Endothelial cell (in vitro differentiated cells): ENCODE data around the gene CELA2A. TPM values are rescaled to one million over a fixed set of nuclear protein-coding genes. Genes with fewer than 3 reads are reported as not detected.

Experiments
- DNase-seq: peaks from one replicate; pipeline ENCODE4 v3.0.0; 2021; ENCODE audit warnings: low spot score
- H3K27ac Mint-ChIP-seq: one replicate; pipeline ENCODE4 v1.8.0; 2021; ENCODE audit warnings: mixed read lengths, inconsistent platforms; ENCODE audit not compliant: unreplicated experiment
- H3K27me3 Mint-ChIP-seq: one replicate; pipeline ENCODE4 v1.8.0; 2021; ENCODE audit warnings: mild to moderate bottlenecking, moderate library complexity, mixed read lengths, inconsistent platforms; ENCODE audit not compliant: unreplicated experiment
- H3K36me3 Mint-ChIP-seq: one replicate; pipeline ENCODE4 v1.8.0; 2021; ENCODE audit warnings: mild to moderate bottlenecking, low read depth, mixed read lengths, inconsistent platforms; ENCODE audit not compliant: unreplicated experiment
- H3K4me1 Mint-ChIP-seq: one replicate; pipeline ENCODE4 v1.8.0; 2021; ENCODE audit warnings: mild to moderate bottlenecking, mixed read lengths, inconsistent platforms; ENCODE audit not compliant: unreplicated experiment
- H3K4me3 Mint-ChIP-seq: one replicate; pipeline ENCODE4 v1.8.0; 2021; ENCODE audit warnings: mild to moderate bottlenecking, mixed read lengths, inconsistent platforms; ENCODE audit not compliant: unreplicated experiment
- H3K9me3 Mint-ChIP-seq: one replicate; pipeline ENCODE4 v1.8.0; 2021; ENCODE audit warnings: mixed read lengths, inconsistent platforms; ENCODE audit not compliant: unreplicated experiment
- total RNA-seq: library from RNA; stranded (reverse); fragmentation: NEBNext Ultra II Directional; extraction: Animal tissue kit (Norgen Biotek cat#: 25700); gene quantifications from one replicate; pipeline ENCODE4 v1.2.1, GENCODE V29; 2021; ENCODE audit not compliant: unreplicated experiment
- TF ChIP-seq, protein P1 (sequence below): fragments of 200-600 bp; sonication (generic); IDR thresholded peaks from one replicate; pipeline ENCODE4 v1.5.0; 2021; ENCODE audit warnings: antibody characterized with exemption; ENCODE audit not compliant: unreplicated experiment

CELA2A gene
- total RNA-seq, 1 donor from 2014 or later = not detected

DNA sequence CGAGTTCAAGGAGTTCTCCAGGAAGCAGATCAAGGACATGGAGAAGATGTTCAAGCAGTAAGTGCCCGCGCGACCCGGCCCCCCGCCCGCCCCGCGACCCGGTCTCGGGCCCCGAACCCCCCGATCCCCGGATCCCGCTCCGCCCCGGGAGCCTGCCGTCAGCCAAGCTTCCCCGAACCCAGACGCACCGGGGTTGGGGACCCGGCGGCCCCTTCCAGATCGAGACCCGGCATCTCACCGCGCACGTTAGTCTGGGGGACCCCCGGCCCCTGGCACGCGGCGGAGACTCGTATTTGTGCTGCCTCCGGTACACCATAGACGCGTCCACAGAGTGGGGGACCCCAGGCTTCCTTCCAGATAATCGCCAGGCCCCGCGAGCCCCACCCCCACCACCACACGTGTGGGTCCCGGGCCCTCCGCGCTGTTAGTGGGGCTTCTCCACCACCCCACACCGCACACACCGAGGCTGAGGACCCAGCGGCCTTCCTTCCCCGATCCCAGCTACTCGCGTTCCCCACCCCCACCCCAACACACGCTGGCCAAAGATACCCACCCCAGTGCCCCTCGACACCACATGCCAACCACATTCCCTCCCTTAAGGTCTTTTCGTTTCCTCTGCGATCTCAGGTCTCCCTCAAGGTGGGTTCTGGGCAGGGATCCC lies 46.2 kb upstream of the CELA2A start:
- Mint-ChIP-seq H3K27me3 (peaks cover 16% of the 10 kb centered on the region), H3K36me3 (no peaks in the 10 kb centered on the region), H3K4me3 (peak overlapping the region; percentile 91), H3K4me1 (peaks cover 4% of the 10 kb centered on the region), H3K9me3 (no peaks in the 10 kb centered on the region), H3K27ac (peak overlapping the region; percentile 84)
- no peak for DNase-seq
- TF ChIP-seq, protein P1, sequence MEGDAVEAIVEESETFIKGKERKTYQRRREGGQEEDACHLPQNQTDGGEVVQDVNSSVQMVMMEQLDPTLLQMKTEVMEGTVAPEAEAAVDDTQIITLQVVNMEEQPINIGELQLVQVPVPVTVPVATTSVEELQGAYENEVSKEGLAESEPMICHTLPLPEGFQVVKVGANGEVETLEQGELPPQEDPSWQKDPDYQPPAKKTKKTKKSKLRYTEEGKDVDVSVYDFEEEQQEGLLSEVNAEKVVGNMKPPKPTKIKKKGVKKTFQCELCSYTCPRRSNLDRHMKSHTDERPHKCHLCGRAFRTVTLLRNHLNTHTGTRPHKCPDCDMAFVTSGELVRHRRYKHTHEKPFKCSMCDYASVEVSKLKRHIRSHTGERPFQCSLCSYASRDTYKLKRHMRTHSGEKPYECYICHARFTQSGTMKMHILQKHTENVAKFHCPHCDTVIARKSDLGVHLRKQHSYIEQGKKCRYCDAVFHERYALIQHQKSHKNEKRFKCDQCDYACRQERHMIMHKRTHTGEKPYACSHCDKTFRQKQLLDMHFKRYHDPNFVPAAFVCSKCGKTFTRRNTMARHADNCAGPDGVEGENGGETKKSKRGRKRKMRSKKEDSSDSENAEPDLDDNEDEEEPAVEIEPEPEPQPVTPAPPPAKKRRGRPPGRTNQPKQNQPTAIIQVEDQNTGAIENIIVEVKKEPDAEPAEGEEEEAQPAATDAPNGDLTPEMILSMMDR = no peak

DNA sequence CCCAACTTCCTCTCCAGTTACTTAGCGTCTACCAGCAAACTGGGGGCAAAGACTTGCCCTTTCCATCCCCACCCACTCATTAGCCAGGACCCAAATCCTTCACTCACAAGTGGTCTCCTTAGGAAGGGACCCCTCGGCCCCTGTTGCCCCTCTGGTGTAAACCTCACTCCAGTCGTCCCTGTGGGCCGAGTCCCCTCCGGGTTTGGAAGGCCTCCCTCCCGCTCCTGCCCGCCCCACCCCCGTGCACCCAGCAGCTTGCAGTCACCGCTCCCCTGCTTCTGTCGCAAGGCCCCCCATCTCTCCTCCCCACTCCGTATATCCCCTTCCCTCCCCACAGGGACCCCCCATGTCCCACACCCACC lies 45.7 kb upstream of the CELA2A start:
- Mint-ChIP-seq H3K9me3 (no peaks in the 10 kb centered on the region), H3K27me3 (peaks cover 18% of the 10 kb centered on the region), H3K27ac (peak overlapping the region; percentile 84), H3K4me3 (peak overlapping the region; percentile 91), H3K4me1 (peaks cover 4% of the 10 kb centered on the region), H3K36me3 (no peaks in the 10 kb centered on the region)
- TF ChIP-seq, protein P1 = no peak
- DNase-seq = no peak

GRCh38 chr1:15411593-15412137 lies 44.9 kb upstream of the CELA2A start:
- Mint-ChIP-seq H3K27ac (no peak overlapping the region), H3K4me1 (peaks cover 4% of the 10 kb centered on the region), H3K36me3 (no peaks in the 10 kb centered on the region), H3K4me3 (no peak overlapping the region), H3K27me3 (peaks cover 18% of the 10 kb centered on the region), H3K9me3 (no peaks in the 10 kb centered on the region)
- DNase-seq = no peak
- TF ChIP-seq, protein P1 = no peak

- no peak for DNase-seq
- Mint-ChIP-seq H3K9me3 (no peaks in the 10 kb centered on the region), H3K27me3 (peaks cover 15% of the 10 kb centered on the region), H3K27ac (no peak overlapping the region), H3K36me3 (no peaks in the 10 kb centered on the region), H3K4me3 (no peak overlapping the region), H3K4me1 (peaks cover 7% of the 10 kb centered on the region)
- TF ChIP-seq, protein P1 = no peak
Measured at GRCh38 chr1:15412175-15412800, 44.2 kb upstream of the CELA2A start.

GRCh38 chr1:15412843-15413242 lies 43.7 kb upstream of the CELA2A start:
- TF ChIP-seq, protein P1 = no peak
- no peaks in the 10 kb centered on the region for H3K36me3 Mint-ChIP-seq
- no peak overlapping the region for H3K27ac Mint-ChIP-seq
- no peaks in the 10 kb centered on the region for H3K9me3 Mint-ChIP-seq
- H3K4me1 Mint-ChIP-seq = peaks cover 12% of the 10 kb centered on the region
- no peak for DNase-seq
- no peak overlapping the region for H3K4me3 Mint-ChIP-seq
- H3K27me3 Mint-ChIP-seq = peaks cover 15% of the 10 kb centered on the region
